AG10803 (cell line): ENCODE results near the gene KCNC4.

ENCODE experiments used
- DNase-seq: peaks from one replicate; pipeline ENCODE4 v3.0.0; 2010; ENCODE audit warnings: low read depth
- H3K4me3 ChIP-seq: 2 replicates; pipeline ENCODE4 v1.5.1; 2011; ENCODE audit warnings: mild to moderate bottlenecking, low read length, control low read depth
- TF ChIP-seq, protein P1 (sequence below): conservative IDR thresholded peaks from 2 replicates; pipeline ENCODE4 v1.5.1; 2011; ENCODE audit warnings: mild to moderate bottlenecking, low read length, control low read depth, inconsistent platforms

Gene KCNC4

DNA sequence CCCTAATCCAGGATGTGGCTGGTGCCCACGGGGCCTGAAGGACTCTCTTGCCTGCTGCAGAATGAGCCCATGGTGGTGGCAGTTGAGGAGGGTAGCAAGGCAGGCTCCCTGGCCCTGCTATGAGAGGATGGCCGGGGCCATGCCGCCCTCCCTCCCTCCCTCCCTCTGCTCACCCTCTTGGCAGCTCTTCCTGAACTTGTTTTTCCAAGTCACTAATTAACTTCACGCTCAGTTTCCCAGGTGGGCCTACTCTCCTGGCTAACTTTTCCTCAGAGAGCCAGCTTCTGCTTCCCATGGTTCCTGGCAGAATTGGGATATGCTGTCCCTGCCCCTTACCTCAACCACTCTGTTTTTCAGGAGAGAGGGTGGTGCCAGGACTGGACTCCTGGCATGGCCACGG lies 10.2 kb downstream of the KCNC4 start:
- TF ChIP-seq, protein P1, sequence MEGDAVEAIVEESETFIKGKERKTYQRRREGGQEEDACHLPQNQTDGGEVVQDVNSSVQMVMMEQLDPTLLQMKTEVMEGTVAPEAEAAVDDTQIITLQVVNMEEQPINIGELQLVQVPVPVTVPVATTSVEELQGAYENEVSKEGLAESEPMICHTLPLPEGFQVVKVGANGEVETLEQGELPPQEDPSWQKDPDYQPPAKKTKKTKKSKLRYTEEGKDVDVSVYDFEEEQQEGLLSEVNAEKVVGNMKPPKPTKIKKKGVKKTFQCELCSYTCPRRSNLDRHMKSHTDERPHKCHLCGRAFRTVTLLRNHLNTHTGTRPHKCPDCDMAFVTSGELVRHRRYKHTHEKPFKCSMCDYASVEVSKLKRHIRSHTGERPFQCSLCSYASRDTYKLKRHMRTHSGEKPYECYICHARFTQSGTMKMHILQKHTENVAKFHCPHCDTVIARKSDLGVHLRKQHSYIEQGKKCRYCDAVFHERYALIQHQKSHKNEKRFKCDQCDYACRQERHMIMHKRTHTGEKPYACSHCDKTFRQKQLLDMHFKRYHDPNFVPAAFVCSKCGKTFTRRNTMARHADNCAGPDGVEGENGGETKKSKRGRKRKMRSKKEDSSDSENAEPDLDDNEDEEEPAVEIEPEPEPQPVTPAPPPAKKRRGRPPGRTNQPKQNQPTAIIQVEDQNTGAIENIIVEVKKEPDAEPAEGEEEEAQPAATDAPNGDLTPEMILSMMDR = no peak

DNA sequence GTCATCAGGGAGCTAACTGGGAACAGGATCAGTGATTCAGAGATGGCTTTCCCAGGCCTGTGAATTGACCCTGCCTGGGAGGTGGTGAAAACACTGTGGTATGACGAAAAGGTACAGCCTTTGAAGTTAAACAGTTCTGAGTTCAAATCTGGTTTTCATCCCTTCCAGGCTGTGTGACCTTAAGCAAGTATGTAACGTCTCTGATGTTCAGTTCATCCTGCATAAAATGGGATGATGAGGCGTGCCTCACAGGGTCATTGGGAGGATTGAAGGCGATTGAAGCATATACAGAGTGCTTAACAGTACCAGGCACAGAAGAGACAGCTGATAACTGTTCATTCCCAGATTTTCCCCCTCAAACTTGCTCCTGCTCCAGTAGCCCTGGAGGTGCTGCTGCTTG lies 11.0 kb downstream of the KCNC4 start:
- no peak for DNase-seq
- TF ChIP-seq, protein P1 = no peak
- no peak overlapping the region for H3K4me3 ChIP-seq

More for the DNA sequence above, 10.2 kb downstream of the KCNC4 start:
- no peak for DNase-seq
- H3K4me3 ChIP-seq = no peak overlapping the region

DNA sequence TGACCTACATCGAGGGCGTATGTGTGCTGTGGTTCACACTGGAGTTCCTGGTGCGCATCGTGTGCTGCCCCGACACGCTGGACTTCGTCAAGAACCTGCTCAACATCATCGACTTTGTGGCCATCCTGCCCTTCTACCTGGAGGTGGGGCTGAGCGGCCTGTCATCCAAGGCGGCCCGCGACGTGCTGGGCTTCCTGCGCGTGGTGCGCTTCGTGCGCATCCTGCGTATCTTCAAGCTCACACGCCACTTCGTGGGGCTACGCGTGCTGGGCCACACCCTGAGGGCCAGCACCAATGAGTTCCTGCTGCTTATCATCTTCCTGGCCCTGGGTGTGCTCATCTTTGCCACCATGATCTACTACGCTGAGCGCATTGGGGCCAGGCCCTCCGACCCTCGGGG lies 13.0 kb downstream of the KCNC4 start:
- TF ChIP-seq, protein P1 = no peak
- DNase-seq = no peak
- H3K4me3 ChIP-seq = no peak overlapping the region

DNA sequence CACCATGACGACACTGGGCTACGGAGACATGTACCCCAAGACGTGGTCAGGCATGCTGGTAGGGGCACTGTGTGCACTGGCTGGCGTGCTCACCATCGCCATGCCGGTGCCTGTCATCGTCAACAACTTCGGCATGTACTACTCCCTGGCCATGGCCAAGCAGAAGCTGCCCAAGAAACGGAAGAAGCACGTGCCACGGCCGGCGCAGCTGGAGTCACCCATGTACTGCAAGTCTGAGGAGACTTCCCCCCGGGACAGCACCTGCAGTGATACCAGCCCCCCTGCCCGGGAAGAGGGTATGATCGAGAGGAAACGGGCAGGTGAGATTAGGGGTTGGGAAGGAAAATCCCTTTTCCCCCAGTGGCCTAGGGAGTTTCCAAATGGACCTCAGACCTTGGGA lies 13.5 kb downstream of the KCNC4 start:
- no peak for DNase-seq
- TF ChIP-seq, protein P1 = no peak
- no peak overlapping the region for H3K4me3 ChIP-seq

DNA sequence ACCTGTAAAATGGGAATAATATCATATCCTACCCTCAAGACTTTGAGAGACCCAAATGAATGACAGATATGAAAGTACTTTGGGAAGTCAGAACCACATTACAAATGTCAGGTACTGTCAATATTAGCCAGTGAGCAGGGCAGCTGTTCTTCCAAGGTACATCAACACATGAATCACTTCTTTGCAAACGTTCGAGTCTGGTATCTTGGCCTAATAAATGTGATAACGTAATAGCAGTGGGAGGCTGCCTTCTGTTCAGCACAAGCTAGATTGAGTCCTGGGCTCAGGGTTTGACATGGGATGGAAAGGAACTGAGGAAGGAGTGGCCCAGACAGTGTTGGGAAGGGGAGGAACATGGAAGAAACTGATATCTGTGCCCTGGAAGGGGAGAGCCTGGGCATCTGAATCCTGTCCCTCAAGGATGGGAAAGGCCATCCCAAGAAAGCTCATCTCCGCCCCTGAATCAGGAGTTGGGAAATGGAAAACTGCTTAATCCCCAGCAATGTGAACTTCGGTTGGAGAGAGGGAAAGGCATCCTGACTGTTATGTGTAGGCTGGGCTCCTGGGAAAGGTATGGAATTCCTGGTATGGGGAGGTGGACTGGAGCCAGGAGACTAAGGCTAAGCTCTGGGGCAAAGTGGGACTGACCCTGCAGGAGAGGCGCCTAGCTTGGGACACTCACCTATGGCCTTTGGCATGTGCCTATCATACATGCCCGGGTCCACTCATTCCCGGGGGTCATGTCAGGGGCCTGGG lies 14.3 kb downstream of the KCNC4 start:
- DNase-seq = no peak
- no peak overlapping the region for H3K4me3 ChIP-seq
- TF ChIP-seq, protein P1 = no peak

DNA sequence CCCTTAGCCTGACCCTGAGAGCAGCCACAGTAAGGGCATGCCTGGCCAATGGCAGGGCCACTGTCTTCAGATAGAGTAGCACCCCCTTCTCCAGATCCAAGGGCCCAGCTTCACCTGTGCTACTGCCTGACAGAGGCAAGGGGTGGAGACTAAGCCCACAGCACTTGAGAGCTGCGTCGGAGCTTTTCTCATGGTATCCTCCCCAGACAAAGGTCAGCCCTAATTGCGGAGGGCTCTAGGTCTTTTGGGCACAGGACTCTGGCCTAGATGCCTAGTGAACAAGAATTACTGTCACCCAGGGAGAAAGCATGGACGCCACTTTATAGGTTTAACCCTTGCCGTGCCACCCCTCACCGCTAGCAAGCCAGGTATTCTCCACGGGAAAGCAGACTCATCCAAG lies 15.1 kb downstream of the KCNC4 start:
- TF ChIP-seq, protein P1 = no peak
- no peak for DNase-seq

DNA sequence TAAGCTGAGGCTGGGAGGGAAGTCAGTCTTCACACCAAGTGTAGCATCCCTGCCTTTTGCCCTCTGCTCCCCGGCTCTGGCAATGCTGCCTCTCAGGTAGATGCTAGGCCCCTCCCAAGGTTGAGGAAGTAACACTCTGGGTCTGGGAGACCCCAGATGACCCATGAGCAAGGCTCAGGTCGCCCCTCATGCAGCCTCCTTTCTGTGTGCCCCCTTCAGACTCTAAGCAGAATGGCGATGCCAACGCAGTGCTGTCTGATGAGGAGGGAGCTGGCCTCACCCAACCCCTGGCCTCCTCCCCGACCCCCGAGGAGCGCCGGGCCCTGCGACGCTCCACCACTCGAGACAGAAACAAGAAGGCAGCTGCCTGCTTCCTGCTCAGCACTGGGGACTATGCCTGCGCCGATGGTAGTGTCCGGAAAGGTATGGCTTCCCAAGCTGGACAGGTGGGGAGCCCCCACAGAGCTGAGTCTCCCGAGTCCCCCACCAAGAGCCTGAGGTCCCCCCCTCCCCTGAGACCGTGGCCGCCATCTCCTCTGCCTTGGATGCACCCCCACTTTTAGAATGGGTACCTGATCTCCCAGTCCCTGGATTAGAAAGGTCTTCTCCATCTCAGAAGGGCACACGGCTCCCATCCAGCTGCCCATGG lies 15.8 kb downstream of the KCNC4 start:
- TF ChIP-seq, protein P1 = no peak
- H3K4me3 ChIP-seq = no peak overlapping the region
- DNase-seq = no peak

More for the DNA sequence above, 15.1 kb downstream of the KCNC4 start:
- no peak overlapping the region for H3K4me3 ChIP-seq
